ENCODE measurements around the gene SAMSN1. TPM values are rescaled to one million over a fixed set of nuclear protein-coding genes. Genes with fewer than 3 reads are reported as not detected.
"Not testable (repeated sequence)": the region's sequence is repeated elsewhere in the genome, so short reads cannot be mapped to it uniquely, and the experiment has no call there.

The SAMSN1 gene
- total RNA-seq, 1 donor from 2014 or later, result not detected

DNA sequence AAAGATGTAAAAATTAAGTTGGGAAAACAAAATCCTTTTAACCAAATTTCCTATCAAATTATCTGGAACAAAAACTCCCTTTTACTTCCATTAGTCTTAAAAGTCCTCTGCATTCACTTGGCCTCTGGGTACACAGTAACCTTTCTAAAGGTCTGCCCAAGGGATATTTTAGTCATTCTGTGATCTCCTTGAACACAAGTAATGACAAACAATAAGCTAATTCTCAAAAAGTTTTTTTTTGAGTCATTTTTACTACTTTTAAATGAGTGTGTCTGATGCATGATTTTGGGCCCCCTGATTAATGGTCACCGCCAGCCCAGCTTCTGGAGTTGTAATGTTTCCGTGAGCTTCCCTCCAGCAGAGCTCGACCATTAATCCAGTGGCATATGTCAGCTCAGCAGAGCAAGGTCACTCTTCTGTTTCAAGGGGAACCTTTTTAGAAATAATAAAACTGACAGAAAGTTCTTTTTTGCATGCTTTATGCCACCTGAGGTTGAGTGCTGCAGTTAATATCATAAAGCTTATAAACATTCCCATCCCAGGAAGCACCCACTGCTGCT is 14.3 kb downstream of the SAMSN1 start:
- no peak for DNase-seq (ENCODE audit: low read depth)

DNA sequence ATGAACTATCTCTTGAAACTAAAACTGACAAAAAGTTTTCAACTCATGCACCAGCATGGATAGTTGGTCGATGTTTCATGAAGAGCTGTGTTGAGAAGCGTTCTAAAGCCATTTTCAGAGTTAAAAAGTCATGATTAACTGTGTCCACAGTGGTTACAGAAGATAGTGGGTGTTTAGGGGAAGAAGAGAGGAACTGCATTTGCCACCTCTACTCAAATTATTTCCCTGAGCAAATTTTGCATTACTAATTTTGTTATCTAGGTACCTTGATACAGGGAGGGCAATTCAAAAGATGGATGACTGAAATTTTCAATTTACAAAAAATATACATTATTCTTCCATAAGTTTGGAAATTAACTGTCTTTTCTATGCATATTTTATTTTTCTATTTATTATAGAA is 15.5 kb downstream of the SAMSN1 start:
- no peak for DNase-seq (ENCODE audit: low read depth)

DNA sequence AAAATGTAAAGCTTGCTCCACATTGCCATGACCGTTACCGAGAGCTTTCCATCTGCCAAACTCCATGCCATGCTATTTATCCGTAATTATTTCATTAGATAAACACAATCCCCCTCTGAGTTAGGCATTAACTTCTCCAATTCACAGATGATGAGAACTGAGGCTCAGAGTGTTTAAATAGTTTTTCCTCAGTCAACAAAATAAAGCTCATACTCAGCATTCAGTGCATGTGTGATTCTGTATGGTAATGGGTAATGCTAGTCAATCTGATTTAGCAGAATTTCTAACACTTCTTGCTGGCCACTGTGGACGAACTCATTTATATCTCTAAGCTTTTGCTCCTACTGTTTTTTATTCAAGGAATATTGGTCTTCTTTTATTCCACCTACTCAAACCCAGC is 17.3 kb downstream of the SAMSN1 start:
- DNase-seq (ENCODE audit: low read depth), result no peak

DNA sequence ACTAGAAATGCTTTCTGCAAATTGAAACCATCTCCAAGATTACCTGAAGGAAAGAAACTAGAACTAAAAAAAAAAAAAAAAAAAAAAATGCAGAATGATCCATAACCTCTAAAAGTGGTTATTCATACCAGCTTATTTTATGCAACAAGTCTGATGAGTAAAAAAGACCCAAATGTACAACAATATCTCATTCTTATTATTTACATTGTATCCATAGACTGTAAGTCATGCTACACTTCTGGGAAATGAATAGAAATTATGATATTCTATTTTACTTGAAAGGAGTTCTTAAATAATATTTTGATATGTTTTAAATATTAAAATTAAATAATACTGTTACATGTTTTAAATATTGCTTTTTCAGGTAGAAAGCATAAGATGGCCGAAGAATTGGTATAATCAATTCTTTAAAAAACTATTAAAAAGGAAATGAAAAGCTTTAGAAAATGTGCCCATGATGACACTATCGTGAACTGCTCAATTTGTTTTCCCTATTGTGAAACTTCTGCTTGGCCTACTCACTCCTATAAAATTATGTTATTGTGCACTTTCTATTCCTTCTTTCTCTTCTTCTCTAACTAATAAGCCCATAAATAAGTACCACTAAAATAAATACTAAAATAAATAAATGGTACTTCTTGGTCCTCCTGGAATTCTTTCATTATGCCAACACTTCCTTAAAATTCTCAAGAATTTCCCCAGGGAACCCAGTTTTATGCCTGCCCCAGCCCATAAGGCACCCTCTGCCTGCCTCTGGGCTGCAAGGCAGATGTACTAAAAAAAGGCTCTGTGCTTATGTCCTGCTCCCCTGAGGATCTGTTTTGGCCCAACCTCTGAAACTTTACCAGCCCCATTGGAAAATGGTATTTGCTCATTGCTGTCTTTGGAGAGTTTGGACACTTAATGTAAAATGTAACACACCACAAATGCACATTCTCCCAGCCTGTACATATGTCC is 18.1 kb downstream of the SAMSN1 start:
- no peak for DNase-seq (ENCODE audit: low read depth)

DNA sequence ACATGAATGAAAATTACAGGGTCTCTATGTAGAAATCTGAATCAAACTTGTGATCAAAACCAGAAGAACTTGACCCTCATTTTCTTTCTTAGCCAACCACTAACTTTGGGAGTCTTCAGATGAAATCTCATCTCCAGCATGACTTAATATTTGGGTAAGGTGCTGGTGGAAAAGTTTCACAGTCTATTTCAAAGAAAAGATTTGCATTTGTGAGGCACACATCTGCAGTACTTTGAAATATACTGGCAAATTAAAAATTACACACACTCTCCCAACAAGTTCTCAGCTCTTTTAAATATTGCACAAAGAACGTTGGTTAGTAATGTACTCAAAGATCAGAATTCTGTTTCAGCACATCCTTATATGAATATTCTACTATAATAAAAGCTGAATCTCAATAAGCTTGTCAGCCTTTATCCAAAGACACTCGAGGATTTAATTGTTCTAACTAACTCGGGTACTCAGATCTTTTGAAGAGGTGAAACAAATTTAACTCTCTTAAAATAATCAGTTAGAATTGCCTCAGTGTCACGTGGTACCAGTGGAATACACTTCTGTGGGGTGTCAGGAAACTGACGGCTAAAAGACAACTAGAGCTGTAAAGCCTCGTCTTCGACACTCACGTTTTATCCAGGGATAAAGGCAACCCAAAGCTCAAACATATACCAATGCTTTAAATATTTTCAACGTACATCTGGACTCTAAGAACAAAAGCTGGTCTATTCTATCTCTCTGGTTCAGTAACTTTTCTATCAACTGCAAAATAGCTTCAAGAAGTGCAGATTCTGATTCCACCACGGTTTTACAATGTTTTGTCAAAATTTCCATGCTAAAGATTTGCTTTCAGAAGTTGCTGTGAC is 19.0 kb downstream of the SAMSN1 start:
- DNase-seq (ENCODE audit: low read depth), result no peak

DNA sequence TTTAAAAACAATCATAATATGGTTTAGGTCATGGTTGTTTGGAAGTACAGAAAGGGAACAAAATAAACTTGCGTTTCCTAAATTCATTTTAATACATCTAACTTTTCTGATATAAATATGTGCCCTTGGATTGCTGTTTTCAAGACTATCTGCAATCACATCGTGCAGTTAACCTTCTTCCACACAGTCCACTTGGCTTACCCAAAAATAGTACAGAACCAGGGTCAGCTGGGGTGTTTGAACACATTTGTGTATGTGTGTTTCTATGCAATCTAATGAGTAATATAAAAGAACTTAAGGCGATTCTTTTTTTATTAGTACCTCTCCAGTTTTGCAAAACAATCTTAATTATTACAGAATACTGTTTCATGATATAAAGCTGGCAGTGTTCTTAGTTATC is 19.9 kb downstream of the SAMSN1 start:
- DNase-seq (ENCODE audit: low read depth), result no peak

DNA sequence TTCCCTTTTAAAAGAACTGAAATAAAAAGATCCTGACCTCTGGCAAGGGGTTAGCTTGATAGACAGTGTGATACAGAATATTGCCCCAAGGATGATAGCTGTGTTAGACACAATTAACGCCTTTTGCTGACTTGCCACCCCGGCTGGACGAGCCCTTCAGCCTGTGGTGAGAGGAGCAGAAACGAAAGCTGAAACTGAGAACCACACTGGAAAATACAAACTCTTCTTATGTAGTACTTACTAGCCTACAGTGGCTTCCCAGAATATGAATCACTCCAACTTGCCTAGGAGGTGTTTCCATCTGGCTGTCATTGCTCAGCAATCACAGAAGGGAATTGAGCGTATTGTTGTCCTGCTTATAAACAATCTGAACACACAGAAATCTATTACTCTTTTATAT is 22.9 kb downstream of the SAMSN1 start:
- no peak for DNase-seq (ENCODE audit: low read depth)

DNA sequence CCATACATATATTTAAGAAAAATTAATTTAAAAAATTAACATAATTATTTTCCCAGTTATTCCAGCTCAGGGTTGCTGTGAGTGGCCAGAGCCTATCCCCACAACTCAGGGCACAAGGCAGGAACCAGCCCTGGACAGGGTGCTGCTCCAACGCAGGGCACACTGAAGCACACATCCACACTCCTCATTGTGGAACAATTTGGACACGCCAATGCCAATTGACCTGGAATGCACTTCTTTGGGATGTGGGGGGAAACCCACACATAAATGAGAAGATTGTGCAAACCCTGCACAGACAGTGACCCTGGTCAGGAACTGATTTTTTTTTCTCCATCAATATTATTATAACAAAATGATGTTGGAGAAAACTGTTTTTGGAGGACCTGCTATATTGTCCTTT is 23.4 kb downstream of the SAMSN1 start:
- no peak for DNase-seq (ENCODE audit: low read depth)

DNA sequence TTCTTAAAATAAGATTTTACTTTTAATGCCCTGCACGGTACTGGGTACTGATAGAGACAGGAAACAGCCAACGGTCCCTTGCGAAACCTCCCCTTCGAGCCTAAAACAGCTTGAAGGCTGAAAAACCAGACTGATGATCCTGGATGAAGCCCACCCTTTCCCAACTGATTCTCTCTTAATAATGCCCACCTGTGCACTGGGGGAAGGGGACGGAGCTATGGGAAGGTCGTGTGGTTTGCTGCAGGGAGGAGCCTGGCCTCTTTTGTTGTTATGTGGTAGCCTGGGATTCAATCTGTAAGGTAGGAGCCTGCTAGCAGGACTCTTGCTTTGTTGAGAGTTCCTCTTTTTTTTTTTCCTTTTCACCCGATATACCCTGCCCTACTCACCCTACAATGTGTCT is 25.6 kb downstream of the SAMSN1 start:
- DNase-seq (ENCODE audit: low read depth), result no peak

DNA sequence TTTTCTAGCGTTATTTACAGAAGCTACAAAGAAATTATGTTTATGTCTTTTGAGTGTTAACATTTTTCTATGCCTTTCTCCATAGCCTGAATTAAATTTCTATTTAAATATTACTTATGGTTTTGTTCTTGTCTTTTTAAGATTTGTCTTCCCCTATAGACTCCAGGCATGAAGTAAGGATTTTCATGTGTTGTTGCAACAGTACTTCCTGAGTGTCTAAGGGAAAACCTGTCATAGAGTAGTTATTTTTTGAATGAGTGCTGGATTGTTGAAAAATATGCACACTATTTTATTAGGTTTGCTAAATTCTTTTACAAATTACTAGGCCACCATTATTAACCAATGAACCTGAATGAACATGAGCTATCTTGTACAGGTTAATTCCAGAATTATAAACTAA is 27.1 kb downstream of the SAMSN1 start:
- DNase-seq (ENCODE audit: low read depth), result no peak

DNA sequence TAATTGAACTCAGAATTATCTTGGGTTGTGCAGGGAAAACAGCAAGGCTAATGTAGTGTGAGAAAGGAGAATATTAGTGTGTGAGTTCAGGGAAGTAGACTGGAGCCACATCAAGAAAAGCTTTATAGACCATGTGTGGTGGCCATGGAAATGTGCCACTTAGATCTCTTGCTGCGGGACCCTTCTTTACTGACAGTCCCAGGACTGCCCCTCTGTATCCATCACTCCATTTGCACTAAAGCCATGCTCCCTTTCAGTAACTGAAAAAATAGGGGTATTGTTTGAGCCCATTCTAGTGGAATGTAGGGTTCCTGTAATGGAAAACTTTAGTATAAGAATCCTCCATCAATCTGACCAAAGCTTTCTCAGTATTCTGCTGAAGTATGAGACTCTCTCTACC is 32.3 kb downstream of the SAMSN1 start:
- no peak for DNase-seq (ENCODE audit: low read depth)

DNA sequence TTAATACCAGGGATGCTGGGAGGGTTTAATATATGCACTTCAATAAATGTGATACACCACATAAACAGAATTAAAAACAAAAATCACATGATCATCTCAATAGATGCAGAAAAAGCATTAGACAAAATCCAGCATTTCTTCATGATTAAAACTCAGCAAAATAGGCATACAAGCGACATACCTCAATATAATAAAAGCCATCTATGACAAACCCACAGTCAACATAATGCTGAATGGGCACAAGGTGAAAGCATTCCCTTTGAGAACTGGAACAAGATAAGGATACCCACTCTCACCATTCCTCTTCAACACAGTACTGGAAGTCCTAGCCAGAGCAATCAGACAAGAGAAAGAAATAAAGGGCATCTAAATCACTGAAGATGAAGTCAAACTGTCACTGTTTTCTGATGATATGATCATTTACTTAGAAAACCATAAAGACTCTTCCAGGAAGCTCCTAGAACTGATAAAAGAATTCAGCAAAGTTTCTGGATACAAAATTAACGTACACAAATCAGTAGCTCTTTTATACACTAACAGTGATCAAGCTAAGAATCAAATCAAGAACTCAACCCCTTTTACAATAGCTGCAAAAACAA is 39.2 kb downstream of the SAMSN1 start:
- DNase-seq (ENCODE audit: low read depth), result not testable (repeated sequence)

DNA sequence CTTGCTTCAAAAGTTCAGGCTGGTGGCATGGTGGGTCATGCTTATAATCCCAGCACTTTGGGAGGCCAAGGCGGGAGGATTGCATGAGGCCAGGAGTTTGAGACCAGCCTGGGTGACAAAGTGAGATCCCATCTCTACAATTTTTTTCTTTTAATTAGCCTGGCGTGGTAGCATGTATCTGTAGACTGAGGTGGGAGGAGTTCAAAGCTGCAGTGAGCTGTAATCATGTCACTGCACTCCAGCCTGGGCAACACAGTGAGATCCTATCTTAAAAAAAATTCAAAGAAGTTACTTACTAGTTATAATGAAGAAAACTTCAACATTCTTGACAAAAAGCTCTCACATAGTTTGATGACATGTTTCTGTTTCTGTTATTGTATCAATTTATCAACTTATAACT is 45.2 kb downstream of the SAMSN1 start:
- no peak for DNase-seq (ENCODE audit: low read depth)

DNA sequence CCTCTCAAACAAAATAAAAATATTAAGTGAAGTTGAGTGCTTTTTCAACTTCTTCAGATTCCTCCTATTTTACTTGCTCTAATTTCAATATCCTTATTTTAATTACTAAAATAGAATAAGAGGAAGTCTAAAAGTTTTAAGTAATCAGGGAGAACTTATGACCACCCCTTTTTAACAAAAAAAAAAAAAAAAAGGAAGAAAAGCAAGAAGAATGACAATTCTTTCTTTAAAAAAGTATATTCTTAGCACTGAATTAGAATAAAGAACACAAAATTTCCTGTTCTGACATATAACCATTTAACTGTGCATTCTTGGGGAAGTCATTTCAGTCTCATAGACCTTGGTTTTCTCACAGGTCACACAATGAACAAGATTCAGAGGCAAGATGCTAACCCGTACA is 46.8 kb downstream of the SAMSN1 start:
- no peak for DNase-seq (ENCODE audit: low read depth)

DNA sequence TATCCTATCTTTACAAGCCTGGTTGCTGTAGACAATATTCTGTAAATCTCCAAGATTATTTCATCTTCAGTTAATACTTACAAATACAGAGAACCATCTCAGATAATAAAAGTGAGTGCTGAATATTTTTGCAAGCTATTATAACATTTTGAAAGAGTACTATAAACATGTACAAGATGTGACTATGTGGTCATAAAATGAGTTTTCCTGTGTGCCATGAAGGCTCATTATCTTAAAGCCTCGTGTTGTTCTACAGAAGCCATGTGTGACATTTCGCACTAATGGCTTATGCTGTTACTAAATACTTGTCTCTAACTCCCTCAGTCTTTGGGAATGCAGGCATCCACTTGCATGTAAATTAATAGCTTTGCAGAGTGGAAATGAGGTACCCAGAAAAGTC is 48.3 kb downstream of the SAMSN1 start:
- DNase-seq (ENCODE audit: low read depth), result no peak

DNA sequence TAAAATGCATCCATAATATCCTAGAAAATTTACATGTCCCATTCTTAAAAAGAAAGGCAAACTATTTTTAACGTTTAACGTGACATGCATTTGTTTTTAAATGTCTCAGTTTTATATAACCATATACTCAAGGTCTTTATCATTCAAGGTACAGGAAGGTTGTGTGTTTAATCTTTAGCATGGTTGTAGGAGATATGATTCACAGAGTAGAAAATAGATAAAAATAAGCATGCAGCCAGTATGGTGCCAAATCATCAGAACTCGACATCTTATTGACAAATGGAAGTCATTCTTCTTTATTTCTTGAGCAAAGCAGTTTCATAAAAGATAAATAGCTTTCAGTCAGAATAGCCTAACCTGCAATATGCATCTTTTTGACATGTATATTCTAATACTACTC is 51.0 kb downstream of the SAMSN1 start:
- no peak for DNase-seq (ENCODE audit: low read depth)

DNA sequence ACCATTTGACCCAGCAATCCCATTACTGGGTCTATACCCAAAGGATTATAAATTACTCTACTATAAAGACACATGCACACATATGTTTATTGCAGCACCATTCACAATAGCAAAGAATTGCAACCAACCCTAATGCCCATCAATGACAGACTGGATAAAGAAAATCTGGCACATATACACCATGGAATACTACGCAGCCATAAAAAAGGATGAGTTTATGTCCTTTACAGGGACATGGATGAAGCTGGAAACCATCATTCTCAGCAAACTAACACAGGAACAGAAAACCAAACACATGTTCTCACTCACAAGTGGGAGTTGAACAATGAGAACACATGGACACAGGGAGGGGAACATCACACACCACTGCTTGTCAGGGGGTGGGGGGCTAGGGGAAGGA is 51.9 kb downstream of the SAMSN1 start:
- not testable (repeated sequence) for DNase-seq (ENCODE audit: low read depth)

DNA sequence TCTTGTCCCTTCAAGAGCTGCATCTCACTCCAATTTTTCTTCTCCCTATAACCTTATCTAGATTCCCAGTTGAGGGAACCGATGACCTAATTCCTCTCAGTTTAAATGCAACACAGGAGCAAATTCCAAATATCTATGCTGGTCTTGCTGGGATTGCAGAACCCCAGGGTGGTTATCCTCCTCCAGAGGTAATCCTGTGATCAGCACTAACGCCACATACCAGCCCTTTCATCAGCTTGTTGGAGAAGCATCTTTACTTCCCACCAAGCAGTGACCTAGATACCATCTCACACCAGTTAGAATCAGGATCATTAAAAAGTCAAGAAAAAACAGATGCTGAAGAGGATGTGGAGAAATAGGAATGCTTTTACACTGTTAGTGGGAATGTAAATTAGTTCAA is 52.4 kb downstream of the SAMSN1 start:
- no peak for DNase-seq (ENCODE audit: low read depth)

DNA sequence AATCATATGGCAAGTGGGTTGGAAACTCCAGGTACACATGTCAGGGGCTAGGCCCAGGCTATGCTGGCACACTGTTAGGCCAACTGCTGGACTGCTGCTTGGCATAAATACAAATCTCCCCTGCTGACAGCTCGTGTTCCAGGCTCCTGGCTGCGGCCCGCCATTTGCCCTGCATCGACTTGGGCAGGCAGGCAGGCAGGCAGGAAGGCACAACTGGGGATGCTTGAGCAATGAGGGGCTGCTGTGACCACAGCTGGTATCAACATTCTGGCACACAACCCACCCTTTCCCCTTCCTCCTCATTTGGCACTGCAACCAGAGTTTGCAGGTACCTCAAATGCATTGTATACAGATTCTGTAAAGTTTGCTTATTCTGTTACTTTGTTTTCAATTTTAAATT is 53.2 kb downstream of the SAMSN1 start:
- no peak for DNase-seq (ENCODE audit: low read depth)

DNA sequence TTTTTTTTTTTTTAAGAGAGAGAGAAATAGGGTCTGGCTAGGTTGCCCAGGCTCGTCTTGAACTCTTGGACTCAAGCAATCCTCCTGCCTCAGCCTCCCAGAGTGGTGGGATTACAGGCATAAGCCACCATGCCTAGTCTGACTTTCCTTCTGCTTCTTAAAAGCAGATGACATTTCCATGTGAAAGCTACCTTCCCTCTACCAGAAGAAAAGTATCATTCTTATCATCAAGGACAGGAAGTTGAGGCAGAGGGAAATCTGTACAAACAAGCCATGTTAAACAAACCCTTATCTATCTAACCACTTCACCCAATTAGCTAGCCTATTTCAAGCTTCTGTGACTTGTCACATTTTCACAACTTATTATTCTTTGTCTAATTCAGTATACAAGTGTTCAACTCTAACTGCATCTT is 54.8 kb downstream of the SAMSN1 start:
- no peak for DNase-seq (ENCODE audit: low read depth)

DNA sequence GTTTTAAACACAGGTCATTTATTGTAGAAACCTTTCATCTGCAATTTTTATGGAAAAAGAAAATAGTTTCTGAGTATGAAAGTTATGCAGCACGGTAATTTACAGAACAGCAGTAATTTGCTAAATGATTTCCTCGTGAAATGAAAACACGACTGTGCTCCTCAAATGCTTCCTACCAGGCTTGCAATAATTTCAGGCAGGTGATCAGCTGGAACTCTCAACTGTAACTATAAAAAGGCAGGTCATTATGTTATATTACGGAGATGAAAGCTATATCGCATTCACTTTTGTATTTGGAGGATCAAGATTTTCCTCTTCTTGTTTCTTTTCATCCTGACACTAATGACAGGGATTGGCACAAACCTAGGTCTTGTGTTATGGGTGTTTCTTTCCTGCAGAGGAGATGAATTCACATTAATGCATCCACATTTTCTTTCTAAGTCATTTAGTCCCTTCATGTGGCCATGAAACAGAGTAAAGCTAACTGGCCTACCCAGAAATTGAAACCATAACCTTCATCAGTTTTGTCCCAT is 57.4 kb downstream of the SAMSN1 start:
- DNase-seq (ENCODE audit: low read depth), result no peak

All from myocyte (in vitro differentiated cells).